ENCODE measurements around the gene CDHR2. TPM values are rescaled to one million over a fixed set of nuclear protein-coding genes. Genes with fewer than 3 reads are reported as not detected.

The CDHR2 gene
- total and polyA plus RNA-seq, 2 of the 13 experiments (the other 11 are each of a cell fraction or from before 2014, with no cell fraction given), result 17.9 to 20.9 TPM

DNA sequence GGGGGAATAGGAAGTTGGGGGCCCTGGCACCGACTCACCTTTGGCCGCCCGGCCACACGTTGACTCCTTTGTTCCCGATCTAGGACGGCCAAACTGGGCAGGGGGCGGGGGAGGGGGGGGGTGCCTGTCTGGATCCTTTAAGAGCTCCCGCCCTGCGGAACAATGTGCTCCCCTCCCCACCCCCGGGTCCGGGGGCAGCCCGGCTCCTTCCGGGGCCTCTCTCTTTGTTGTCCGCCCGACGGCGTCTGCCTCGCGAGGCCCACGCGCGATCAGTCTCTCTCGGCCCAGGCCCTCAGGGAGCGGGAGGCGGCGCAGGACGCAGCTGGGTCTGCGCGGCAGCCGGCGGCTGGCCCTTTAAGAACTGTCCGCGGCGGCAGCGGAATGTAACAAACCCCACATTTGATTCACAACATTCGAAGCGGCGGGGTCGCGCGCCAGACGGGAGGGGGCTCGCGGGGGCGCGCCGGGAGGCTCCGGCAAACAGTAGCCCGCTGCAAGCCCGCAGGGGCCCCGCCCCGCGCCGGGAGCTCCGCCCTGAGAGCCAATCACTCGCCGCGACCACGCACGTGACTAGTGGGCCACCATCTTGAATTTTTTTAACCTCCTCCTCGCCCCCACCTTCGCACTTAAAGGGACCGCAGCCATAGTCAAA lies 12.1 kb upstream of the CDHR2 start, which contains the start of gene RNF44 (continued):
- TF ChIP-seq ZNF350 (CRISPR knock-in tag; IDR thresholded peaks at IDR 0.05; ENCODE audit: borderline replicate concordance, low read depth) (no peak), KLF6 (CRISPR knock-in tag; IDR thresholded peaks at IDR 0.05) (peak; percentile 24; the same call in 1 of the 2 replicates), HMG20A (CRISPR knock-in tag; IDR thresholded peaks at IDR 0.05; ENCODE audit: borderline replicate concordance) (no peak), SOX5 (CRISPR knock-in tag; IDR thresholded peaks at IDR 0.05; ENCODE audit: borderline replicate concordance) (no peak; the same call in 1 of the 2 replicates), NFE2 (CRISPR knock-in tag; IDR thresholded peaks at IDR 0.05) (no peak), AGO2 (optimal IDR thresholded peaks at IDR 0.05; ENCODE audit: low read depth, low read length) (no peak), EED (CRISPR knock-in tag; IDR thresholded peaks at IDR 0.05) (0 out of 2 replicates have a peak, but pooled peaks have one; percentile 22), TRIM24 (CRISPR knock-in tag; IDR thresholded peaks at IDR 0.05) (no peak), SCMH1 (CRISPR knock-in tag; IDR thresholded peaks at IDR 0.05; ENCODE audit: borderline replicate concordance) (no peak), SAP130 (CRISPR knock-in tag; IDR thresholded peaks at IDR 0.05; ENCODE audit: low read depth) (peak; percentile 66), TMF1 (CRISPR knock-in tag; IDR thresholded peaks at IDR 0.05; ENCODE audit: low read depth) (0 out of 2 replicates have a peak, but pooled peaks have one; percentile 18), RAD51 (IDR thresholded peaks at IDR 0.05; ENCODE audit: borderline replicate concordance) (peak; percentile 55; the same call in 1 of the 2 replicates), ZNF614 (CRISPR knock-in tag; IDR thresholded peaks at IDR 0.05; ENCODE audit: borderline replicate concordance) (no peak; the same call in 1 of the 2 replicates), ZNF878 (CRISPR knock-in tag; IDR thresholded peaks at IDR 0.05) (peak; percentile 68), NR1H2 (CRISPR knock-in tag; IDR thresholded peaks at IDR 0.05; ENCODE audit: borderline replicate concordance, low read depth) (no peak), MIXL1 (CRISPR knock-in tag; IDR thresholded peaks at IDR 0.05) (no peak), YY1 (IDR thresholded peaks at IDR 0.05; ENCODE audit: insufficient read depth, insufficient replicate concordance, low read depth, low read length) (peak; percentile 93), FOXM1 (CRISPR knock-in tag; IDR thresholded peaks at IDR 0.05) (0 out of 2 replicates have a peak, but pooled peaks have one; percentile 52), RARG (CRISPR knock-in tag; IDR thresholded peaks at IDR 0.05; ENCODE audit: low read depth) (no peak), ZSCAN29 (CRISPR knock-in tag; conservative IDR thresholded peaks at IDR 0.05) (0 out of 2 replicates have a peak, but pooled peaks have one; percentile 8), ZNF20 (CRISPR knock-in tag; IDR thresholded peaks at IDR 0.05) (no peak)
- TF ChIP-seq, protein P1, sequence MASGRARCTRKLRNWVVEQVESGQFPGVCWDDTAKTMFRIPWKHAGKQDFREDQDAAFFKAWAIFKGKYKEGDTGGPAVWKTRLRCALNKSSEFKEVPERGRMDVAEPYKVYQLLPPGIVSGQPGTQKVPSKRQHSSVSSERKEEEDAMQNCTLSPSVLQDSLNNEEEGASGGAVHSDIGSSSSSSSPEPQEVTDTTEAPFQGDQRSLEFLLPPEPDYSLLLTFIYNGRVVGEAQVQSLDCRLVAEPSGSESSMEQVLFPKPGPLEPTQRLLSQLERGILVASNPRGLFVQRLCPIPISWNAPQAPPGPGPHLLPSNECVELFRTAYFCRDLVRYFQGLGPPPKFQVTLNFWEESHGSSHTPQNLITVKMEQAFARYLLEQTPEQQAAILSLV (CRISPR knock-in tag; IDR thresholded peaks at IDR 0.05; ENCODE audit: borderline replicate concordance), result 0 out of 2 replicates have a peak, but pooled peaks have one; percentile 18
- TF ChIP-seq, protein P2, sequence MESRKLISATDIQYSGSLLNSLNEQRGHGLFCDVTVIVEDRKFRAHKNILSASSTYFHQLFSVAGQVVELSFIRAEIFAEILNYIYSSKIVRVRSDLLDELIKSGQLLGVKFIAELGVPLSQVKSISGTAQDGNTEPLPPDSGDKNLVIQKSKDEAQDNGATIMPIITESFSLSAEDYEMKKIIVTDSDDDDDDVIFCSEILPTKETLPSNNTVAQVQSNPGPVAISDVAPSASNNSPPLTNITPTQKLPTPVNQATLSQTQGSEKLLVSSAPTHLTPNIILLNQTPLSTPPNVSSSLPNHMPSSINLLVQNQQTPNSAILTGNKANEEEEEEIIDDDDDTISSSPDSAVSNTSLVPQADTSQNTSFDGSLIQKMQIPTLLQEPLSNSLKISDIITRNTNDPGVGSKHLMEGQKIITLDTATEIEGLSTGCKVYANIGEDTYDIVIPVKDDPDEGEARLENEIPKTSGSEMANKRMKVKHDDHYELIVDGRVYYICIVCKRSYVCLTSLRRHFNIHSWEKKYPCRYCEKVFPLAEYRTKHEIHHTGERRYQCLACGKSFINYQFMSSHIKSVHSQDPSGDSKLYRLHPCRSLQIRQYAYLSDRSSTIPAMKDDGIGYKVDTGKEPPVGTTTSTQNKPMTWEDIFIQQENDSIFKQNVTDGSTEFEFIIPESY (CRISPR knock-in tag; IDR thresholded peaks at IDR 0.05), result no peak
- TF ChIP-seq, protein P3, sequence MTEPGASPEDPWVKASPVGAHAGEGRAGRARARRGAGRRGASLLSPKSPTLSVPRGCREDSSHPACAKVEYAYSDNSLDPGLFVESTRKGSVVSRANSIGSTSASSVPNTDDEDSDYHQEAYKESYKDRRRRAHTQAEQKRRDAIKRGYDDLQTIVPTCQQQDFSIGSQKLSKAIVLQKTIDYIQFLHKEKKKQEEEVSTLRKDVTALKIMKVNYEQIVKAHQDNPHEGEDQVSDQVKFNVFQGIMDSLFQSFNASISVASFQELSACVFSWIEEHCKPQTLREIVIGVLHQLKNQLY (CRISPR knock-in tag; IDR thresholded peaks at IDR 0.05), result 0 out of 2 replicates have a peak, but pooled peaks have one; percentile 22
- TF ChIP-seq, protein P4, sequence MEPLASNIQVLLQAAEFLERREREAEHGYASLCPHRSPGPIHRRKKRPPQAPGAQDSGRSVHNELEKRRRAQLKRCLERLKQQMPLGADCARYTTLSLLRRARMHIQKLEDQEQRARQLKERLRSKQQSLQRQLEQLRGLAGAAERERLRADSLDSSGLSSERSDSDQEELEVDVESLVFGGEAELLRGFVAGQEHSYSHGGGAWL (CRISPR knock-in tag; IDR thresholded peaks at IDR 0.05), result peak; percentile 48; the same call in 1 of the 2 replicates
- TF ChIP-seq, protein P5, sequence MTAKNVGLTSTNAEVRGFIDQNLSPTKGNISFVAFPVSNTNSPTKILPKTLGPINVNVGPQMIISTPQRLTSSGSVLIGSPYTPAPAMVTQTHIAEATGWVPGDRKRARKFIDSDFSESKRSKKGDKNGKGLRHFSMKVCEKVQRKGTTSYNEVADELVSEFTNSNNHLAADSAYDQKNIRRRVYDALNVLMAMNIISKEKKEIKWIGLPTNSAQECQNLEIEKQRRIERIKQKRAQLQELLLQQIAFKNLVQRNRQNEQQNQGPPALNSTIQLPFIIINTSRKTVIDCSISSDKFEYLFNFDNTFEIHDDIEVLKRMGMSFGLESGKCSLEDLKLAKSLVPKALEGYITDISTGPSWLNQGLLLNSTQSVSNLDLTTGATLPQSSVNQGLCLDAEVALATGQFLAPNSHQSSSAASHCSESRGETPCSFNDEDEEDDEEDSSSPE (CRISPR knock-in tag; IDR thresholded peaks at IDR 0.05), result peak; percentile 38; the same call in 1 of the 2 replicates

Measured in HepG2 (cell line).